ENCODE data around the gene FLCN. TPM values are rescaled to one million over a fixed set of nuclear protein-coding genes. Genes with fewer than 3 reads are reported as not detected.

The FLCN gene
- total RNA-seq = 9.1 and 13.5 TPM in 2 replicates

DNA sequence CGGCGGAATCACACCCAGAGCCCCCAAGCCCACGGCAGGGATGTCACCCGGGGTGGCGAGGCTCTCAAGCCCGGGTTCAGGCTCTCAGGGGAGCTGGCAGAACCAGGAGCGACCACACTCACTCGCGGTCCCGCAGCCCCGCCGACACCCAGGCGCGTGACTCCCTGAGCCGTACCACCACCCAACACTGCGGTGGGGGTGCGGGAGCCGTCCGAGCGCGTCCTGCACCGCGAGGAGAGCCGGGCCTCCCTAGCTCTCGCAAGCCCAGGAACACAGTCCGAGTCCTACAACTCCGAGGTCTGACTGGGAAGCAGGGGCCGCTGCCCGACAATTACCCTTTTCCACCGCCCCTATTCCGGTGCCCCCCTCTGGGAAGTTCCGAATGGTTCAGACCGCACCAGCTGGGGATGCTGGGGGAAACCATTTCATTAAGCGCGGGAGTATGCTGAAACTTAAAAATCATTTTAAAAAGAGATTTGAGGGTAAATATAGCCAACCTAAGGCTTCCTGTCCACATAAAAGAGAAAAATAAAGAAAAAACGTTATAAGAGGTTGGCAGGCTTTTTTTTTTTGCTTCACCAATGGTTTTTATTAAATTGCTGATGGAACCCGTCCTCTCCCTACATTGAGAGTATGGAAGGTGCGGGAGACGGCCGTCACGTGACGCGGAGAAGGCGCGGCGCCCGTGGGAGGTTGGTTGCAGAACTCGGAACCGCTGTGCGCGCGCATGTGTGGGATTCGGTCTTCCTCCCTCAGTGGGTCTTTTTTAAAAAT lies at the start of gene FLCN:
Gene FLCN (minus strand): TSS at position 143 of the 774 bp plus-strand sequence. CDS start 9,031 bp downstream, outside the sequence.

GRCh38 chr17:17280613-17281549 lies 43.9 kb upstream of the FLCN start, which contains the start of gene COPS3:
Gene COPS3 (minus strand): TSS chr17:17281246. CDS start chr17:17281186, 60 bp downstream.

GRCh38 chr17:17206124-17206912 lies 30.6 kb downstream of the FLCN start, which contains the start of gene PLD6:
Gene PLD6 (minus strand): TSS chr17:17206333. CDS start chr17:17206286, 47 bp downstream.

Other genes starting within 250 kb of the FLCN start
- gene MPRIP, start 194.7 kb downstream of the FLCN start, total RNA-seq = 134 and 158 TPM in 2 replicates
- 0.88 and 2.8 TPM in 2 replicates for gene PLD6, start 30.8 kb downstream of the FLCN start, total RNA-seq
- gene COPS3, start 44.1 kb upstream of the FLCN start, total RNA-seq = 86.4 and 91.1 TPM in 2 replicates
- gene NT5M, start 66.2 kb upstream of the FLCN start, total RNA-seq = 0.14 and 2.1 TPM in 2 replicates
- gene MED9, start 239.8 kb upstream of the FLCN start, total RNA-seq = 7.6 and 12.8 TPM in 2 replicates